Measurements from ENCODE around the gene CAND1. TPM values are rescaled to one million over a fixed set of nuclear protein-coding genes. Genes with fewer than 3 reads are reported as not detected.

CAND1 gene
- total and polyA plus RNA-seq, 9 donors: 25.7 to 148 (median 118) TPM

DNA sequence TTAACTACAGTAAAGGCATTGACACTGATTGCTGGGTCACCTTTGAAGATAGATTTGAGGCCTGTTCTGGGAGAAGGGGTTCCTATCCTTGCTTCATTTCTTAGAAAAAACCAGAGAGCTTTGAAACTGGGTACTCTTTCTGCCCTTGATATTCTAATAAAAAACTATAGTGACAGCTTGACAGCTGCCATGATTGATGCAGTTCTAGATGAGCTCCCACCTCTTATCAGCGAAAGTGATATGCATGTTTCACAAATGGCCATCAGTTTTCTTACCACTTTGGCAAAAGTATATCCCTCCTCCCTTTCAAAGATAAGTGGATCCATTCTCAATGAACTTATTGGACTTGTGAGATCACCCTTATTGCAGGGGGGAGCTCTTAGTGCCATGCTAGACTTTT lies 36.4 kb downstream of the CAND1 start:
- no peaks in the 10 kb centered on the region for H3K36me3 ChIP-seq
- DNase-seq: no peak
- TF ChIP-seq, protein P1, sequence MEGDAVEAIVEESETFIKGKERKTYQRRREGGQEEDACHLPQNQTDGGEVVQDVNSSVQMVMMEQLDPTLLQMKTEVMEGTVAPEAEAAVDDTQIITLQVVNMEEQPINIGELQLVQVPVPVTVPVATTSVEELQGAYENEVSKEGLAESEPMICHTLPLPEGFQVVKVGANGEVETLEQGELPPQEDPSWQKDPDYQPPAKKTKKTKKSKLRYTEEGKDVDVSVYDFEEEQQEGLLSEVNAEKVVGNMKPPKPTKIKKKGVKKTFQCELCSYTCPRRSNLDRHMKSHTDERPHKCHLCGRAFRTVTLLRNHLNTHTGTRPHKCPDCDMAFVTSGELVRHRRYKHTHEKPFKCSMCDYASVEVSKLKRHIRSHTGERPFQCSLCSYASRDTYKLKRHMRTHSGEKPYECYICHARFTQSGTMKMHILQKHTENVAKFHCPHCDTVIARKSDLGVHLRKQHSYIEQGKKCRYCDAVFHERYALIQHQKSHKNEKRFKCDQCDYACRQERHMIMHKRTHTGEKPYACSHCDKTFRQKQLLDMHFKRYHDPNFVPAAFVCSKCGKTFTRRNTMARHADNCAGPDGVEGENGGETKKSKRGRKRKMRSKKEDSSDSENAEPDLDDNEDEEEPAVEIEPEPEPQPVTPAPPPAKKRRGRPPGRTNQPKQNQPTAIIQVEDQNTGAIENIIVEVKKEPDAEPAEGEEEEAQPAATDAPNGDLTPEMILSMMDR (IDR thresholded peaks at IDR 0.05): no peak
- TF ChIP-seq POLR2A (IDR thresholded peaks at IDR 0.05) (no peak), EP300 (IDR thresholded peaks at IDR 0.05) (no peak)
- H3K4me3 ChIP-seq: no peak overlapping the region
- no peaks in the 10 kb centered on the region for H3K9me3 ChIP-seq
- H3K4me1 ChIP-seq (ENCODE audit: insufficient read depth): no peaks in the 10 kb centered on the region
- intact Hi-C loops (cut with DNase I): no loop called here
- 85 to 94% (median 88%) methylated on average over 1 of the region's 1 CpG for WGBS, 3 donors
- no peaks in the 10 kb centered on the region for H3K27me3 ChIP-seq
- H3K27ac ChIP-seq: no peak overlapping the region

- H3K4me1 ChIP-seq (ENCODE audit: insufficient read depth): no peaks in the 10 kb centered on the region
- H3K27me3 ChIP-seq: no peaks in the 10 kb centered on the region
- H3K36me3 ChIP-seq: no peaks in the 10 kb centered on the region
- intact Hi-C loops (cut with DNase I): no loop called here
- H3K9me3 ChIP-seq: no peaks in the 10 kb centered on the region
- DNase-seq: no peak
- WGBS, 3 donors: 96 to 98% (median 97%) methylated on average over 2 of the region's 2 CpGs
- H3K27ac ChIP-seq: no peak overlapping the region
- no peak overlapping the region for H3K4me3 ChIP-seq
- TF ChIP-seq POLR2A (IDR thresholded peaks at IDR 0.05) (no peak), EP300 (IDR thresholded peaks at IDR 0.05) (no peak)
- TF ChIP-seq, protein P1 (IDR thresholded peaks at IDR 0.05): no peak
These were observed 37.6 kb downstream of the CAND1 start for GRCh38 chr12:67306712-67307111.

GRCh38 chr12:67315661-67316060 lies 46.5 kb downstream of the CAND1 start:
- Histone ChIP-seq H3K4me3 (no peak overlapping the region), H3K27ac (no peak overlapping the region), H3K9me3 (no peaks in the 10 kb centered on the region), H3K4me1 (ENCODE audit: insufficient read depth) (peaks cover 3% of the 10 kb centered on the region), H3K27me3 (no peaks in the 10 kb centered on the region), H3K36me3 (no peaks in the 10 kb centered on the region)
- intact Hi-C loops (cut with DNase I): no loop called here
- WGBS, 3 donors: 86 to 88% (median 86%) methylated on average over 1 of the region's 1 CpG
- no peak for TF ChIP-seq EP300 (IDR thresholded peaks at IDR 0.05)
- TF ChIP-seq, protein P1 (IDR thresholded peaks at IDR 0.05): no peak
- TF ChIP-seq POLR2A (IDR thresholded peaks at IDR 0.05): no peak
- no peak for DNase-seq

DNA sequence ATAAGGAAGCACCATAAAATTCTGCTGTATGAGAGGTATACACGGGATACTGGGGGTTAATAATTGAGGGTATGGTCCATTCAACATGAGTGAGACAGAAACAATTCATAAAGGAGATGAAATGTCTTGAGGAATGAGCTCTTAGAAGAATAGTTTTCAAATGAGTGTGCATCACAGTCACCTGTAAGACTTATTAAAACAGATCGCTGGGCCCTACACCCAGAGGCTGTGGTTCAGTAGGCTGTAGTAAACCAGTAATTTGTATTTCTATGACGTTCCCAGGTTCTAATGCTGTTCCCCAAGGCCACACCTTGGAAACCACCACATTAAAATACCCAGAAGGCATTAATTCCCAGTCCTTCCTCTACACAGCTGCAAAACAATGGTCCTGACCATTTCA lies 49.6 kb downstream of the CAND1 start:
- intact Hi-C loops (cut with DNase I): no loop called here
- no peaks in the 10 kb centered on the region for H3K36me3 ChIP-seq

More for the DNA sequence above, 49.6 kb downstream of the CAND1 start:
- no peak overlapping the region for H3K4me3 ChIP-seq
- no peak for TF ChIP-seq EP300 (IDR thresholded peaks at IDR 0.05)
- TF ChIP-seq, protein P1 (IDR thresholded peaks at IDR 0.05): no peak
- TF ChIP-seq POLR2A (IDR thresholded peaks at IDR 0.05): no peak
- WGBS, 3 donors: 80 to 93% (median 81%) methylated on average over 3 of the region's 3 CpGs
- H3K9me3 ChIP-seq: no peaks in the 10 kb centered on the region
- H3K27me3 ChIP-seq: no peaks in the 10 kb centered on the region
- no peak overlapping the region for H3K27ac ChIP-seq
- peaks cover 3% of the 10 kb centered on the region for H3K4me1 ChIP-seq (ENCODE audit: insufficient read depth)
- DNase-seq: no peak
